ENCODE measurements around the gene ITGA8.
"Not testable (repeated sequence)": the region's sequence is repeated elsewhere in the genome, so short reads cannot be mapped to it uniquely, and the experiment has no call there.

Gene ITGA8

GRCh38 chr10:15625261-15625660, 94.5 kb downstream of the ITGA8 start:
- in situ Hi-C loops (cut with MboI; ENCODE audit: low sequenced_read_pairs): no loop called here

- in situ Hi-C loops (cut with MboI; ENCODE audit: low sequenced_read_pairs): no loop called here
Observed at GRCh38 chr10:15624401-15625196, 95.1 kb downstream of the ITGA8 start.

GRCh38 chr10:15620836-15621515, 98.7 kb downstream of the ITGA8 start:
- in situ Hi-C loops (cut with MboI; ENCODE audit: low sequenced_read_pairs): no loop called here

GRCh38 chr10:15620337-15620736, 99.4 kb downstream of the ITGA8 start:
- in situ Hi-C loops (cut with MboI; ENCODE audit: low sequenced_read_pairs): no loop called here

- in situ Hi-C loops (cut with MboI; ENCODE audit: low sequenced_read_pairs): no loop called here
Observed at GRCh38 chr10:15609246-15609645, 110.5 kb downstream of the ITGA8 start.

GRCh38 chr10:15606377-15606776, 113.3 kb downstream of the ITGA8 start:
- in situ Hi-C loops (cut with MboI; ENCODE audit: low sequenced_read_pairs): no loop called here

- in situ Hi-C loops (cut with MboI; ENCODE audit: low sequenced_read_pairs): no loop called here
Observed at GRCh38 chr10:15605740-15606369, 113.9 kb downstream of the ITGA8 start.

- in situ Hi-C loops (cut with MboI; ENCODE audit: low sequenced_read_pairs): no loop called here
Observed at GRCh38 chr10:15603446-15604011, 116.2 kb downstream of the ITGA8 start.

GRCh38 chr10:15601819-15602218, 117.9 kb downstream of the ITGA8 start:
- in situ Hi-C loops (cut with MboI; ENCODE audit: low sequenced_read_pairs): no loop called here

GRCh38 chr10:15595260-15595659, 124.5 kb downstream of the ITGA8 start:
- in situ Hi-C loops (cut with MboI; ENCODE audit: low sequenced_read_pairs): no loop called here

GRCh38 chr10:15591937-15592336, 127.8 kb downstream of the ITGA8 start:
- in situ Hi-C loops (cut with MboI; ENCODE audit: low sequenced_read_pairs): no loop called here

GRCh38 chr10:15591431-15591830, 128.3 kb downstream of the ITGA8 start:
- in situ Hi-C loops (cut with MboI; ENCODE audit: low sequenced_read_pairs): no loop called here

- in situ Hi-C loops (cut with MboI; ENCODE audit: low sequenced_read_pairs): no loop called here
Observed at GRCh38 chr10:15588635-15589508, 130.8 kb downstream of the ITGA8 start.

- in situ Hi-C loops (cut with MboI; ENCODE audit: low sequenced_read_pairs): no loop called here
Observed at GRCh38 chr10:15588151-15588550, 131.6 kb downstream of the ITGA8 start.

GRCh38 chr10:15587271-15587670, 132.5 kb downstream of the ITGA8 start:
- in situ Hi-C loops (cut with MboI; ENCODE audit: low sequenced_read_pairs): no loop called here

- in situ Hi-C loops (cut with MboI; ENCODE audit: low sequenced_read_pairs): no loop called here
Observed at GRCh38 chr10:15585303-15585715, 134.4 kb downstream of the ITGA8 start.

- in situ Hi-C loops (cut with MboI; ENCODE audit: low sequenced_read_pairs): not testable (repeated sequence)
Observed at GRCh38 chr10:15582972-15583371, 136.8 kb downstream of the ITGA8 start.

GRCh38 chr10:15579605-15580004, 140.1 kb downstream of the ITGA8 start:
- in situ Hi-C loops (cut with MboI; ENCODE audit: low sequenced_read_pairs): no loop called here

GRCh38 chr10:15572531-15573045, 147.1 kb downstream of the ITGA8 start:
- in situ Hi-C loops (cut with MboI; ENCODE audit: low sequenced_read_pairs): no loop called here

- in situ Hi-C loops (cut with MboI; ENCODE audit: low sequenced_read_pairs): no loop called here
Observed at GRCh38 chr10:15571575-15571974, 148.1 kb downstream of the ITGA8 start.
